ENCODE measurements around the gene CUL3.

Gene CUL3

GRCh38 chr2:224466304-224466895, 118.8 kb downstream of the CUL3 start:
- no peak for DNase-seq

- no peak for DNase-seq
Observed at GRCh38 chr2:224461391-224461790, 123.8 kb downstream of the CUL3 start.

GRCh38 chr2:224457408-224458096, 127.6 kb downstream of the CUL3 start:
- no peak for DNase-seq

GRCh38 chr2:224453892-224454291, 131.3 kb downstream of the CUL3 start:
- DNase-seq, result no peak

GRCh38 chr2:224449212-224450147, 135.7 kb downstream of the CUL3 start:
- no peak for DNase-seq

GRCh38 chr2:224448236-224448635, 136.9 kb downstream of the CUL3 start:
- DNase-seq, result no peak

GRCh38 chr2:224444783-224445182, 140.4 kb downstream of the CUL3 start:
- DNase-seq, result no peak

GRCh38 chr2:224444021-224444420, 141.1 kb downstream of the CUL3 start:
- no peak for DNase-seq

- DNase-seq, result no peak
Observed at GRCh38 chr2:224442071-224442967, 142.8 kb downstream of the CUL3 start.

- DNase-seq, result no peak
Observed at GRCh38 chr2:224440988-224441387, 144.2 kb downstream of the CUL3 start.

GRCh38 chr2:224438726-224439125, 146.4 kb downstream of the CUL3 start:
- DNase-seq, result no peak

- DNase-seq, result no peak
Observed at GRCh38 chr2:224436634-224437033, 148.5 kb downstream of the CUL3 start.

- no peak for DNase-seq
Observed at GRCh38 chr2:224434618-224435017, 150.5 kb downstream of the CUL3 start.

- no peak for DNase-seq
Observed at GRCh38 chr2:224433442-224433841, 151.7 kb downstream of the CUL3 start.

- DNase-seq, result no peak
Observed at GRCh38 chr2:224432003-224432579, 153.1 kb downstream of the CUL3 start.

- DNase-seq, result no peak
Observed at GRCh38 chr2:224429441-224429810, 155.7 kb downstream of the CUL3 start.

- no peak for DNase-seq
Observed at GRCh38 chr2:224428787-224429440, 156.2 kb downstream of the CUL3 start.

GRCh38 chr2:224427471-224427870, 157.7 kb downstream of the CUL3 start:
- no peak for DNase-seq

GRCh38 chr2:224426656-224427055, 158.5 kb downstream of the CUL3 start:
- no peak for DNase-seq

GRCh38 chr2:224421065-224421464, 164.1 kb downstream of the CUL3 start:
- no peak for DNase-seq
